SW 1271 (cell line): Measurements from ENCODE around the gene PIGL.
"Not testable (repeated sequence)": the region's sequence is repeated elsewhere in the genome, so short reads cannot be mapped to it uniquely, and the experiment has no call there.

Experiments
- DNase-seq, 2 experiments: peaks; one replicate each; lab custom pipeline; 2025; lab: John Stamatoyannopoulos, UW

The PIGL gene

DNA sequence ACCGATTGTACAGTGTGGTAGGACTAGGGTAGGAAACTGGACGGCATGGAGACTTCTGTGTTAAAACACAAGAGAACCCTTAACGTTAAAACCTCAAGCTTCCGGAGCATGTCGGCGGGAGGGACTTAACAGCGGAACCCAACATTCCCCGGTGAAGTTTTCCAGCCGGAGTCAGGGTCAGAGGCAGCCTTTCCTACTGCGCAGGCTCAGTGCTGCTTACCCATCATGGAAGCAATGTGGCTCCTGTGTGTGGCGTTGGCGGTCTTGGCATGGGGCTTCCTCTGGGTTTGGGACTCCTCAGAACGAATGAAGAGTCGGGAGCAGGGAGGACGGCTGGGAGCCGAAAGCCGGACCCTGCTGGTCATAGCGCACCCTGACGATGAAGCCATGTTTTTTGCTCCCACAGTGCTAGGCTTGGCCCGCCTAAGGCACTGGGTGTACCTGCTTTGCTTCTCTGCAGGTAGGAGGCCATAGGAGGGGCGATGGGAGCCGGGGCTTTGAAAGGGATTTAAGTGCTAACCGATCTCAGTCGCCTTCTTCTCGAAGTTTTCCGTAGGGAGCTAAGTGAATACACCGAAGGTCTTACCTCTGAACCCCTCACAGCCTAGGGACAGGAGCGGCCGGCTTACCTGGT is at the start of gene PIGL:
TSS of gene PIGL (plus strand) at position 209 of the 634 bp plus-strand sequence. CDS start at position 226, 17 bp downstream.
- peak; percentile 91 to 97 for DNase-seq

- no peak for DNase-seq
These were observed 45.4 kb upstream of the PIGL start for GRCh38 chr17:16171613-16172012.

DNA sequence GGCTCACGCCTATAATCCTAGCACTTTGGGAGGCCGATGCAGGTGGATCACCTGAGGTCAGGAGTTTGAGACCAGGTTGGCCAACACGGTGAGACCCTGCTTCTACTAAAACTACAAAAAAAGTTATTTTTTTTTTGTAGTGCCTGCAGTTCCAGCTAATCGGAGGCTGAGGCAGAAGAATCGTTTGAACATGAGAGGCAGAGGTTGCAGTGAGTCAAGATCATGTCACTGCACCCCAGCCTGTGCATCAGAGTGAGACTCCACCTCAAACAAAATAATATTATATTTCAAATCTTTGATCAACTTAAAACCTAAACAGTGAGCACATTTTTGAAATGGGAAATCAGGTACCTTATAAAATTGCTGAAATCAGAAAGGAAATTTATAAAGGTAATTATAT is 38.2 kb upstream of the PIGL start:
- no peak for DNase-seq

GRCh38 chr17:16181581-16181980 is 35.4 kb upstream of the PIGL start:
- DNase-seq = no peak

DNA sequence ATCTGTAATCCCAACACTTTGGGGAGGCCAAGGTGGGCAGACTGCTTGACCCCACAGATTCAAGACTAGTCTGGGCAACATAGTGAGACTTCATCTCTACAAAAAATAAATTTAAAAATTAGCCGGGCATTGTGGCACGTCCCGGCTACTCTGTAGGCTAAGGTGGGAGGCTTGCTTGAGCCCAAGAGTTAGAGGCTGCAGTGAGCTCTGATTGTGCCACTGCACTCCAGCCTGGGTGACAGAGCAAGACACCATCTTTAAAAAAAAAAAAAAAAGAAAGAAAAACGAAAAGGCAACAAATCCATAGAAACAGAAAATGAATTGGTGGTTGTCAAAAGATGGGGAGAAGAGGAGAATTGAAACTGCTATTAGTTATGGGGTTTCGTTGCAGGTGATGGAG is 29.4 kb upstream of the PIGL start:
- DNase-seq = no peak

DNA sequence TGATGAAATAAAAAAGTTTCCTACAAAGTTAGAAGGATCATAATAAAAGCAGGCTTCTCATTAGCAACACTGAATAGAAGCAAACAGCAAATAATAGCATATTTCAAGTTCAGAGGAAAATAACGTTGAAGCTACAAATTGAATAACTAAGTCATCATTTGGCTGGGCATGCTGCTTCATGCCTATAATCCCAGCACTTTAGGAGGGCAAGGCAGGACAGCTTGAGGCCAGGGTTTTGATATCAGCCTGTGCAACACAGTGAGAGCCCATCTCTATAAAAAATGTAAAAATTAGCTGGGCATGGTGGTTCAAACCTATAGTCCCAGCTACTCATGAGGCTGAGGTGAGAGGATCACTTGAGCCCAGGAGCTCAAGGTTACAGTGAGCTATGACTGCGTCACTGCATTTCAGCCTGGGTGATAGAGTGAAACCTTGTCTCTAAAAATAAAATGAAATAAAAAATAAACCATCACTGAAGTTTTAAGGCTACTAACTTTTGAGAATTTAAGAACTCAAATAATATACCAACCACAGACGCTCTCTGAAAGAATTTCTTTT is 27.1 kb upstream of the PIGL start:
- DNase-seq = no peak

DNA sequence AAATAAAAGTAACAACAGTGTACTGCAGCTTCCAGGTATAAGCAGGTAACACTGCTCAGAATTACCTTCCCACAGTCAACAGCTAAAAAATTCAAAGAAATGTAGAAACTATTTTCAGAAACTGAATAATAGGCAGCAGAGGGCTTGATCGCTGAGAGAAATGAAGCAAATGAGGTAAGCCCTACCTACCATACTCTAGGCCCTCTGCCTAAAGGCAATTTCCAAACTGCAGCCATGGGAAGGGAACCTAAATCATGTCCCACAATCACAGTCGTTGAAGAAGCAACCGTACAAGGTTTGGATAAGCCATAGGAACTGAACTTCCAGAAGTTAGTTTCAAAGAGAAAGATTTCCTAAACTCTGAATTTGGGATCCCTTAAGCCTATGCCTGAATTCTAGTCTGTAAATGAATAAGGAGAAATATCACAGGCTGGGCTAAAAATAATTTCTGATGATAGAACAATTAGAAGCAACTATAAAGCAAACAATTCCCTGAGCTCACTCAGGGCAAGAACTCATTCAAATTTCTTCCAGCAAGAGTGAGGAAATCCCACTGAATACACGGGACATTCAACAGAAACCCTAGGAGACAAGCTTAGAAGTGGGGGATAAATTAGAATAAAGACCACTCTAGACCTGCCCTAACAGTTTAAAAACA is 26.2 kb upstream of the PIGL start:
- no peak for DNase-seq

- no peak for DNase-seq
These were observed 25.4 kb upstream of the PIGL start for GRCh38 chr17:16191604-16192003.

- not testable (repeated sequence) for DNase-seq
These were observed 22.6 kb upstream of the PIGL start for GRCh38 chr17:16194307-16194835.

DNA sequence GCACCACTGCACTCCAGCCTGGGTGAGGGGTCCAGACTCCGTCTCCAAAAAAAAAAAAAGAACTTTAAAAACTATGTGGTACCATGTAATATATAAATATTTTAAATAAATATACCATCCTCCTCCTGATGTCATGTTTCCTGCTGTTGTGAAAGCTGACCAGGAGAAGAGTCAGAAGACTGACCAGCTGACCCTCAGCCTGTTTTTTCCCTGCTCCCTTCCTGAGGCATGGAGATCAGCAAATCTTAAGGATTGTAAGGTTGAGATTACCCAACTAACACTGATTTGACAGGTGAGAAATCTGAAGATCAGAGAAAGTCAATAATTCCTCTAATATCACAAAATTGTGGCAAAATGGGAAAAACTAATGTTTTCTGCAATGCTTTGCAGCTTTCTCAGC is 19.7 kb upstream of the PIGL start:
- DNase-seq = no peak

DNA sequence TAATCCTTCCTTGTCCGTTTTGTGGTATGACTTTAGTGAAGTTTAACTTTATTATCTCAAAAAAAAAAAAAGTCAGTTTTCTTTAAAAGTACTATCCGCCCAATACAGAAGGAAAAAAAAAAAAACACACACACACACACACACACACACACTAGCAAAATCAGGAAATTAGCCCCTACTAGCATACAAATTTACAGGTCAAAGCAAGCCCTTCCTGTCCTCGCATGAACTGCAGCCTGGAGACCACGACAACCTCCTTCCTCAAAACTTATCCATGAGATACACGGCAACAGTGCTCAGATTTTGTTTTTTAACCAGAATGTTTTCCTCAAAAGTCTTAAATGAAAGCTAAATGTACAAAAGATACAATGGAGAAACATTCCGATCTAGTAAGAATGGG is 17.9 kb upstream of the PIGL start:
- DNase-seq = no peak

- not testable (repeated sequence) for DNase-seq
These were observed 15.3 kb upstream of the PIGL start for GRCh38 chr17:16201693-16202131.

DNA sequence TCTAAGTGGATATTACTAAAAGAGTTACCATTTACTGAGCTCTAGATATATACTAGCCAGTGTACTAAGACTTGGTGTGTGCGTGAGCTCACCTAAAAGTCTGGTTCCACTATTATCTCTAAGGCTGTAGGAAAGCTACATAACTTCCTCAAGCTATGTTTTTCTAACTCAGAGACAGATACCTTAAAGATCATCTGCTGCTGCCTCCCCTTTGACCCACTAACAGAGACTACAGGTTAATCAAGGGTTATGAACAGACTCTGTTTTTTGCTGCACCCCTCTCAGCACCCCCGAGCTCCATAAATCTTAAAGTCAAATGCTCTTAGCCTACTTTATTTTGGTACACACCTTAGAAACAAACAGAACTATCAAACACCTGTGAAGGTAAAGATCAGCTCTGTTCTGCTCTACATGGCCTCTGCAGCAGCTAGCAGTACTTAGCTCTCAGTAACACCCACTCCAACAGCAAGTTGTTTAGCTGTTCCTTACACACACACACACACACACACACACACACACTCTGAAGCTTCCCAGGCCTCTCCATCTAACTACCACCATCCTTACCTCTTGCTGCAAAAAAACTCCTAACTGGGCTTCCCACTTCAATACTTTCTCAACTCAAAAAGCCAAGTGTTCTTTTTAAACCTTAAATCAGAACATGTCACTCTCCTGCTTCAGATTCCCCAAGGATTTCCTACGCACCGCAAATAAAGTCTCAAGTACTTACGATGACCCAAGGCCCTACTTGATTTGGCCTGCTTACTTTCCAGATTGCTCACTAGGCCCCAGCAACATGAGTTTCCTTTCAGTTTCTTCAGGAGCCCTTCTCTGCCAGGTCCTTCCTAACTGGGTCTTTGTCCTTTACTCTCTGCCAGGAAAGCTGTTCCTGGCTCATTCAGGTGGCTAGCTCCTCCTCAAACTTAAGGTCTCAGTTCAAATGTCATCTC is 14.2 kb upstream of the PIGL start:
- DNase-seq = not testable (repeated sequence)

- DNase-seq = not testable (repeated sequence)
These were observed 12.2 kb upstream of the PIGL start for GRCh38 chr17:16204763-16205162.

DNA sequence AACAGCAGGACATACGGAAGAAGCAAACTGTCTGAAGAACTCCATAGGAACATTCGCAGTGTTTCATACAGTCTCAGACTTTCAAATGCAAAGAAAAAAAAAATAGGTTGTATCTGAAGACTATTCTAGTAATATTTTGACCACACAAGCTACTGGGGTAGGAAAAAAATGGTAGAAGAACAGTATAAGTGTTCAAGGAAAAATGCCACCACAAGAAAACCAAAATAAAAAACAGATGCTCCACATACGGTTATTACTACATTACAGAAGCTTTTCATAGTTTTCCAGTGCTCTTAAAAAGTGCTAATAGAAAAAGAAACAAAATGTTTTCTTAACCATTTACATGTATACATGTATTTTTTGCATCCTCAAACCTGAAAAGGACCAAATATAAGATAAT is 5.4 kb upstream of the PIGL start:
- no peak for DNase-seq

- DNase-seq = no peak
These were observed 4.2 kb upstream of the PIGL start for GRCh38 chr17:16212793-16213192.

DNA sequence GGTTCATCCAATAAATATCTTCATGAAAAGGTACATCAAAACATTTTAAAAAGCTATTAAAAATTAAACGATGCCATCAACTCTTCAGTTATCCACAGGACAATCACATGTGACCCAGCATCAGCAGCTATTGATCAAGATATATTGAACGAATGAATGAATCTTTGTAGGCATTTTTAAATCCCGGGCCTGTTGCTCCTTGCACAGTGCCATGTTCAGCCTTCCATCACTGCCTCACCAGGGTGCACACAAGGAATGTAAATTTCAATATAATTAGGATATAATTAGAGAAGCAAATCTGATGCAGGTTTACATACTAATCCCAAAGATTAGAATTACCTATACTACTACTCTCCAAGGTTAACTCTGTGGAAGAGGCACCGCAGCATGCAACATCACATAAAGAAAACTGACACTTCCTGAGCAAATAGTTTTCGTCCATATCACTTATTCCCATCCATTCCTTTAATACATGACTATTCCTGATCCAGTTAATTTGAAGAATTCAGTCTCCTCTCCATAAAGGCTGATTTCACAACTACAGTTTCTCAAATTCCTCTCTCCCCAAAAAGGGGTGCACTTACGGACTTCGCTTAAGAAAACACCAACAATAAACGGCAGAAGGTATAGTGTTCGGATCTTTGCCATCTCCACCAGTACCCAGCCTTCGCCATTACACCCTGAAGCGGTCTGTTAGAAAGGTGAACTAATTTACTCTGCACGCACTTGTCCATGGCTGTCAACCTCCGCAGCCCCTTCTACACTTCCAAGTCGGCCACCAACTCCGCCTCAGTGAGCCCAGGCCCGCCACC is 2.6 kb upstream of the PIGL start:
- DNase-seq = peak in 1 of 2 experiments; percentile 70

GRCh38 chr17:16215002-16215272 is 2.1 kb upstream of the PIGL start:
- no peak for DNase-seq

- peak; percentile 94 to 96 for DNase-seq
These were observed 1.6 kb upstream of the PIGL start, which contains the start of gene NCOR1 for GRCh38 chr17:16215273-16215964. NCOR1 (minus strand) TSS chr17:16215534; CDS start chr17:16194569, 20,965 bp downstream.

- DNase-seq = peak in 1 of 2 experiments; percentile 78
These were observed 1.1 kb upstream of the PIGL start for GRCh38 chr17:16215965-16216316.
